ENCODE data around the gene PUM1. TPM values are rescaled to one million over a fixed set of nuclear protein-coding genes. Genes with fewer than 3 reads are reported as not detected.
"Not testable (repeated sequence)": the region's sequence is repeated elsewhere in the genome, so short reads cannot be mapped to it uniquely, and the experiment has no call there.

Gene PUM1
- total RNA-seq, 1 donor from 2014 or later: 185 TPM

- TF ChIP-seq, protein P1, sequence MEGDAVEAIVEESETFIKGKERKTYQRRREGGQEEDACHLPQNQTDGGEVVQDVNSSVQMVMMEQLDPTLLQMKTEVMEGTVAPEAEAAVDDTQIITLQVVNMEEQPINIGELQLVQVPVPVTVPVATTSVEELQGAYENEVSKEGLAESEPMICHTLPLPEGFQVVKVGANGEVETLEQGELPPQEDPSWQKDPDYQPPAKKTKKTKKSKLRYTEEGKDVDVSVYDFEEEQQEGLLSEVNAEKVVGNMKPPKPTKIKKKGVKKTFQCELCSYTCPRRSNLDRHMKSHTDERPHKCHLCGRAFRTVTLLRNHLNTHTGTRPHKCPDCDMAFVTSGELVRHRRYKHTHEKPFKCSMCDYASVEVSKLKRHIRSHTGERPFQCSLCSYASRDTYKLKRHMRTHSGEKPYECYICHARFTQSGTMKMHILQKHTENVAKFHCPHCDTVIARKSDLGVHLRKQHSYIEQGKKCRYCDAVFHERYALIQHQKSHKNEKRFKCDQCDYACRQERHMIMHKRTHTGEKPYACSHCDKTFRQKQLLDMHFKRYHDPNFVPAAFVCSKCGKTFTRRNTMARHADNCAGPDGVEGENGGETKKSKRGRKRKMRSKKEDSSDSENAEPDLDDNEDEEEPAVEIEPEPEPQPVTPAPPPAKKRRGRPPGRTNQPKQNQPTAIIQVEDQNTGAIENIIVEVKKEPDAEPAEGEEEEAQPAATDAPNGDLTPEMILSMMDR (conservative IDR thresholded peaks at IDR 0.05): no peak
- Mint-ChIP-seq H3K27me3 (no peaks in the 10 kb centered on the region), H3K9me3 (no peaks in the 10 kb centered on the region), H3K36me3 (peaks cover 62% of the 10 kb centered on the region), H3K4me1 (ENCODE audit: unreplicated experiment) (peaks cover 26% of the 10 kb centered on the region), H3K4me3 (no peak overlapping the region), H3K27ac (peak overlapping the region; percentile 61)
- DNase-seq (ENCODE audit: extremely low spot score, unreplicated experiment): no peak
These were observed 88.0 kb downstream of the PUM1 start for GRCh38 chr1:30977511-30977910.

- Mint-ChIP-seq H3K27ac (peak overlapping the region; percentile 61), H3K27me3 (no peaks in the 10 kb centered on the region), H3K9me3 (no peaks in the 10 kb centered on the region), H3K4me3 (no peak overlapping the region), H3K36me3 (peaks cover 59% of the 10 kb centered on the region), H3K4me1 (ENCODE audit: unreplicated experiment) (peaks cover 23% of the 10 kb centered on the region)
- no peak for DNase-seq (ENCODE audit: extremely low spot score, unreplicated experiment)
- TF ChIP-seq, protein P1 (conservative IDR thresholded peaks at IDR 0.05): peak; percentile 50
These were observed 88.4 kb downstream of the PUM1 start for GRCh38 chr1:30977105-30977504.

DNA sequence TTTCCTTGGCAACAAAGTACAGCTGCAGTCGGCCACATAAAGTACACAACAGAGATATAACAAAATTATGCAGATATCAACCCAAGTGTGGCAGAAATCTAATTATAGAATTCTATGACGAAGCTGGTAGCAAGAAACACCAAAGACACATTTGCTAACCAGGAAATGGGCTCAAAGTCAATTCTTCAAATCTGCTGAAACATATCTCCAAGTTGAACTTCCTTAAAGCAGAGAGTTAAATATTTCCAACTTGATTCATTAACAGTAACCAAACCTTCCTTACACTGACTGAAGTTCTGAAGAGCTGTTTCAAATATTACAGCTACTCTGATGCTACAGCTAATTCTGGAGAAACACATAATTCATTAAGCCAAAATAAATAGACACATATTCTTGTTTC, 89.4 kb downstream of the PUM1 start:
- peaks cover 23% of the 10 kb centered on the region for H3K4me1 Mint-ChIP-seq (ENCODE audit: unreplicated experiment)
- TF ChIP-seq, protein P1 (conservative IDR thresholded peaks at IDR 0.05): no peak
- DNase-seq (ENCODE audit: extremely low spot score, unreplicated experiment): no peak
- H3K27ac Mint-ChIP-seq: peak overlapping the region; percentile 81
- H3K4me3 Mint-ChIP-seq: peak overlapping the region; percentile 3
- H3K27me3 Mint-ChIP-seq: no peaks in the 10 kb centered on the region
- H3K9me3 Mint-ChIP-seq: no peaks in the 10 kb centered on the region
- peaks cover 60% of the 10 kb centered on the region for H3K36me3 Mint-ChIP-seq

DNA sequence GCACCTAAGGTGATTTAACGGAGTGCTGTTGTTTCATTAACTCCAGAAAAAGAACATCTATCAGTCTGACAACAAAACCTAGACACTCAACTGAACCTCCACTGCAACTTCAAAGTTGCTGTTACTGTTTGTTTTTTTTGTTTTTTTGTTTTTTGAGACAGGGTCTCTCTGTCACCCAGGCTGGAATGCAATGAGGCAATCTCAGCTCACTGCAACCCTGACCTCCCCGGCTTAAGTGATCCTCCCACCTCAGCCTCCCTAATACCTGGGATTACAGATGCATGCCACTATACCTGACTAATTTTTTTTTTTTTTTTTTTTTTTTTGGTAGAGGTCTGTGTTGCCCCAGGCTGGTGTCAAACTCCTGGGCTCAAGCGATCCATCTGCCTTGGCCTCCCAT, 90.3 kb downstream of the PUM1 start:
- no peak for DNase-seq (ENCODE audit: extremely low spot score, unreplicated experiment)
- H3K9me3 Mint-ChIP-seq: no peaks in the 10 kb centered on the region
- TF ChIP-seq, protein P1 (conservative IDR thresholded peaks at IDR 0.05): no peak
- H3K27me3 Mint-ChIP-seq: no peaks in the 10 kb centered on the region
- peak overlapping the region; percentile 32 for H3K27ac Mint-ChIP-seq
- H3K36me3 Mint-ChIP-seq: peaks cover 61% of the 10 kb centered on the region
- no peak overlapping the region for H3K4me3 Mint-ChIP-seq
- peaks cover 23% of the 10 kb centered on the region for H3K4me1 Mint-ChIP-seq (ENCODE audit: unreplicated experiment)

DNA sequence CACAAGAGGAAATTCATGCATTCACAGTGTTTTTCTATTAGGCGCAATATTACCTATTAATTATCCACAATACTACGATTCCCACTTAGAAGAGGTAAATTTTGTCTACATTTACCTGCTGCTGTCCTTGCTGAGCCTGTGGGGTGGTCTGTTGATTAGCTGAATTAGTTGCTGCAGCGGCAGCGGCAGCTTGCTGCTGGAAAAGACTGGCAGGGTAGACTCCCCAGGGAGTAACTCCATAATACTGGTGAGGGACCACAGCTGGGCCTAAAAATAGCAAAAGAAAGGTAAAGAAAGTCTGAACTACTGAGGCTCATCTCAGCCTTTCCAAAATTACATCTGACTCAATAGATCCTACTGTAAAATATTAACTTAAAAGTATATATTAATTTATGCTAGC, 91.0 kb downstream of the PUM1 start:
- Mint-ChIP-seq H3K4me1 (ENCODE audit: unreplicated experiment) (peaks cover 23% of the 10 kb centered on the region), H3K36me3 (peaks cover 57% of the 10 kb centered on the region), H3K27me3 (no peaks in the 10 kb centered on the region), H3K27ac (peak overlapping the region; percentile 32), H3K9me3 (no peaks in the 10 kb centered on the region), H3K4me3 (no peak overlapping the region)
- TF ChIP-seq, protein P1 (conservative IDR thresholded peaks at IDR 0.05): no peak
- no peak for DNase-seq (ENCODE audit: extremely low spot score, unreplicated experiment)

DNA sequence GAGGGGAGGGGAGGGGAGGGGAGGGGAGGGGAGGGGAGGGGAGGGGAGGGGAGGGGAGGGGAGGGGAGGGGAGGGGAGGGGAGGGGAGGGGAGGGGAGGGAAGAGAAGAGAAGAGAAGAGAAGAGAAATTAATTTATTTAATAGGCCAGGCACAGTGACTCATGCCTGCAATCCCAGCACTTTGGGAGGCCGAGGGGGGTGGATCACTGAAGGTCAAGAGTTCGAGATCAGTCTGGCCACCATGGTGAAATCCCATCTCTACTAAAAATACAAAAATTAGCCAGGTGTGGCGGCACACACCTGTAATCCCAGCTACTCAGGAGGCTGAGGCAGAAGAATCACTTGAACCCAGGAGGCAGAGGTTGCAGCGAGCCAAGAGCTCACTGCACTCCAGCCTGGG, 93.2 kb downstream of the PUM1 start:
- H3K27ac Mint-ChIP-seq; DNase-seq (ENCODE audit: extremely low spot score, unreplicated experiment); H3K27me3 Mint-ChIP-seq; H3K9me3 Mint-ChIP-seq; H3K4me3 Mint-ChIP-seq: not testable (repeated sequence)
- peaks cover 31% of the 10 kb centered on the region for H3K4me1 Mint-ChIP-seq (ENCODE audit: unreplicated experiment)
- peaks cover 54% of the 10 kb centered on the region for H3K36me3 Mint-ChIP-seq
